ENCODE data around the gene LRMDA.

LRMDA gene

GRCh38 chr10:76160446-76161300 lies 729.2 kb downstream of the LRMDA start:
- H2AFZ ChIP-seq (ENCODE audit: low read depth, low read length): no peak overlapping the region
- no peaks in the 10 kb centered on the region for H3K79me2 ChIP-seq (ENCODE audit: insufficient read depth, low read length)
- no peaks in the 10 kb centered on the region for H3K4me1 ChIP-seq (ENCODE audit: insufficient read depth, low read length)
- no peak overlapping the region for H3K9ac ChIP-seq (ENCODE audit: low read depth, low read length)
- H3K27ac ChIP-seq (ENCODE audit: low read length): no peak overlapping the region
- no peaks in the 10 kb centered on the region for H3K27me3 ChIP-seq (ENCODE audit: insufficient read depth, low read length, poor library complexity)
- no peak overlapping the region for H3K4me2 ChIP-seq (ENCODE audit: insufficient read depth, low read length)
- DNase-seq: no peak
- TF ChIP-seq EZH2 (IDR thresholded peaks at IDR 0.05; ENCODE audit: borderline replicate concordance, low read depth, low read length, severe bottlenecking) (no peak), CTCF (IDR thresholded peaks at IDR 0.05; ENCODE audit: borderline replicate concordance, extremely low read depth, low read length, poor library complexity, severe bottlenecking) (no peak)
- no peak for ATAC-seq (ENCODE audit: insufficient read depth, low read depth)
- no peaks in the 10 kb centered on the region for H3K36me3 ChIP-seq (ENCODE audit: insufficient read depth, low read length)
- H3K4me3 ChIP-seq (ENCODE audit: low read depth in 1 of 2, low read length in 2 of 2): no peak overlapping the region
- H4K20me1 ChIP-seq (ENCODE audit: insufficient read depth, low read length): no peaks in the 10 kb centered on the region
- H3K9me3 ChIP-seq (ENCODE audit: insufficient read depth, low read length, severe bottlenecking): no peaks in the 10 kb centered on the region

DNA sequence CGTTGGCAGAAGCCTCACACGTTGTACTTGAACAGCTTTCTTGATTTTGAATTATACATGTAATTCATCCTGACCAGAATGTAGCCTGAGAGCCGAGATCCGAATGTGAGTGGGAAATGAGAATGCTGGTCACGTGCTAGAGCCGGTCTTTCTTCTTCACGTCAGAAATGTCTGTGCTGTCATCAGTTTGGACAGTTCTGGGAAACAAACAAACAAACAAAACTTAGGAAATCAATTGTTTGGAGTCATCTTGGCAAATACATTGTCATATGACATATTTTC lies 729.8 kb downstream of the LRMDA start:
- no peaks in the 10 kb centered on the region for H4K20me1 ChIP-seq (ENCODE audit: insufficient read depth, low read length)
- no peaks in the 10 kb centered on the region for H3K9me3 ChIP-seq (ENCODE audit: insufficient read depth, low read length, severe bottlenecking)
- no peak overlapping the region for H3K9ac ChIP-seq (ENCODE audit: low read depth, low read length)
- H3K36me3 ChIP-seq (ENCODE audit: insufficient read depth, low read length): no peaks in the 10 kb centered on the region
- no peak for TF ChIP-seq EZH2 (IDR thresholded peaks at IDR 0.05; ENCODE audit: borderline replicate concordance, low read depth, low read length, severe bottlenecking)
- no peak for TF ChIP-seq CTCF (IDR thresholded peaks at IDR 0.05; ENCODE audit: borderline replicate concordance, extremely low read depth, low read length, poor library complexity, severe bottlenecking)
- no peaks in the 10 kb centered on the region for H3K27me3 ChIP-seq (ENCODE audit: insufficient read depth, low read length, poor library complexity)
- H3K4me1 ChIP-seq (ENCODE audit: insufficient read depth, low read length): no peaks in the 10 kb centered on the region
- no peak overlapping the region for H2AFZ ChIP-seq (ENCODE audit: low read depth, low read length)
- H3K79me2 ChIP-seq (ENCODE audit: insufficient read depth, low read length): no peaks in the 10 kb centered on the region
- DNase-seq: no peak
- no peak overlapping the region for H3K27ac ChIP-seq (ENCODE audit: low read length)
- ATAC-seq (ENCODE audit: insufficient read depth, low read depth): no peak
- no peak overlapping the region for H3K4me2 ChIP-seq (ENCODE audit: insufficient read depth, low read length)
- H3K4me3 ChIP-seq (ENCODE audit: low read depth in 1 of 2, low read length in 2 of 2): no peak overlapping the region

- H3K9ac ChIP-seq (ENCODE audit: low read depth, low read length): no peak overlapping the region
Observed at GRCh38 chr10:76168437-76168836, 737.0 kb downstream of the LRMDA start.

More at GRCh38 chr10:76168437-76168836, 737.0 kb downstream of the LRMDA start:
- no peaks in the 10 kb centered on the region for H3K4me1 ChIP-seq (ENCODE audit: insufficient read depth, low read length)
- no peaks in the 10 kb centered on the region for H3K27me3 ChIP-seq (ENCODE audit: insufficient read depth, low read length, poor library complexity)
- H3K36me3 ChIP-seq (ENCODE audit: insufficient read depth, low read length): no peaks in the 10 kb centered on the region
- H2AFZ ChIP-seq (ENCODE audit: low read depth, low read length): no peak overlapping the region
- no peak for TF ChIP-seq EZH2 (IDR thresholded peaks at IDR 0.05; ENCODE audit: borderline replicate concordance, low read depth, low read length, severe bottlenecking)
- TF ChIP-seq CTCF (IDR thresholded peaks at IDR 0.05; ENCODE audit: borderline replicate concordance, extremely low read depth, low read length, poor library complexity, severe bottlenecking): no peak
- no peak overlapping the region for H3K4me3 ChIP-seq (ENCODE audit: low read depth in 1 of 2, low read length in 2 of 2)
- H3K27ac ChIP-seq (ENCODE audit: low read length): no peak overlapping the region
- no peak for DNase-seq
- H3K9me3 ChIP-seq (ENCODE audit: insufficient read depth, low read length, severe bottlenecking): no peaks in the 10 kb centered on the region
- H3K79me2 ChIP-seq (ENCODE audit: insufficient read depth, low read length): no peaks in the 10 kb centered on the region
- H3K4me2 ChIP-seq (ENCODE audit: insufficient read depth, low read length): no peak overlapping the region
- no peak for ATAC-seq (ENCODE audit: insufficient read depth, low read depth)
- H4K20me1 ChIP-seq (ENCODE audit: insufficient read depth, low read length): no peaks in the 10 kb centered on the region

All from DND-41 (cell line).